Activated naive CD4-positive, alpha-beta T cell treated with anti-CD3 and anti-CD28 coated beads, Interleukin-2, amount 50 U/mL, for 24 hours (primary cell): Measurements from ENCODE around the gene CFAP65.

ENCODE experiments used
- H3K27ac Mint-ChIP-seq: one replicate; pipeline ENCODE4 v1.8.0; 2021; ENCODE audit warnings: mild to moderate bottlenecking, mixed read lengths
- H3K27me3 Mint-ChIP-seq: one replicate; pipeline ENCODE4 v1.8.0; 2021; ENCODE audit warnings: mixed read lengths
- H3K36me3 Mint-ChIP-seq: one replicate; pipeline ENCODE4 v1.8.0; 2021; ENCODE audit warnings: mixed read lengths
- H3K4me1 Mint-ChIP-seq: one replicate; pipeline ENCODE4 v1.8.0; 2021; ENCODE audit warnings: mixed read lengths
- H3K4me3 Mint-ChIP-seq: one replicate; pipeline ENCODE4 v1.8.0; 2021; ENCODE audit warnings: mild to moderate bottlenecking, mixed read lengths
- H3K9me3 Mint-ChIP-seq: one replicate; pipeline ENCODE4 v1.8.0; 2021; ENCODE audit warnings: mixed read lengths

The CFAP65 gene

GRCh38 chr2:219028141-219028540, 13.2 kb downstream of the CFAP65 start:
- no peaks in the 10 kb centered on the region for H3K9me3 Mint-ChIP-seq
- H3K27ac Mint-ChIP-seq: no peak overlapping the region

DNA sequence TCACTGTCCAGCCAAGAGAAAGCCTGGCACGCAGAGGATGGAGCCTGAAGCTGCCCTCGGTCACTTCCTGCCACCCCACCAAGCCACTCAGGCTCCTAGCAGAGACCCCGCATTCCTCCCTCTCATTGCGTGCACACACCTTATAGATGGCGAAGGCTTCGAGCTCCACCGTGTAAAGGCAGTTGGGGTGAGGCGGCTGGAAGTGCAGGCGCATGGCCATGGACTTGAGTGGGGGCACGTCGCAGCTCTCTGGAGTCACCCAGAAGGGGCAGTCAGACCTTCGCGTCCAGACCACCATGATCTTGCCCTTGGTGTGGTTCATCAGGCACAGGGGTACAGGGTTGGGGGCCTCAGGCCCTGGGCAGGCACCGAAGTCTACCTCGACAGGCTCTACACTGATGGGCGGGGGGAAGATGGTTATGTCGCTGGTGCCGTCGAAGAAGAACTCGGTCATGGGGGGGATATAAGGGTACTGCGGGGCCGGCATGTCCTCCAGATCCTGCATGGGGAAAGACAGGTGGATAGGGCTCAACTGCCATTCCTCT, 13.7 kb downstream of the CFAP65 start:
- no peaks in the 10 kb centered on the region for H3K9me3 Mint-ChIP-seq
- peaks cover 4% of the 10 kb centered on the region for H3K27me3 Mint-ChIP-seq
- H3K36me3 Mint-ChIP-seq: no peaks in the 10 kb centered on the region
- H3K4me1 Mint-ChIP-seq: no peaks in the 10 kb centered on the region
- no peak overlapping the region for H3K27ac Mint-ChIP-seq
- no peak overlapping the region for H3K4me3 Mint-ChIP-seq

More at GRCh38 chr2:219028141-219028540, 13.2 kb downstream of the CFAP65 start:
- Mint-ChIP-seq H3K27me3 (peaks cover 4% of the 10 kb centered on the region), H3K4me1 (no peaks in the 10 kb centered on the region), H3K4me3 (no peak overlapping the region), H3K36me3 (no peaks in the 10 kb centered on the region)

GRCh38 chr2:219026946-219027345, 14.4 kb downstream of the CFAP65 start:
- Mint-ChIP-seq H3K4me3 (no peak overlapping the region), H3K36me3 (no peaks in the 10 kb centered on the region), H3K27ac (no peak overlapping the region), H3K4me1 (no peaks in the 10 kb centered on the region), H3K9me3 (no peaks in the 10 kb centered on the region), H3K27me3 (peaks cover 4% of the 10 kb centered on the region)

DNA sequence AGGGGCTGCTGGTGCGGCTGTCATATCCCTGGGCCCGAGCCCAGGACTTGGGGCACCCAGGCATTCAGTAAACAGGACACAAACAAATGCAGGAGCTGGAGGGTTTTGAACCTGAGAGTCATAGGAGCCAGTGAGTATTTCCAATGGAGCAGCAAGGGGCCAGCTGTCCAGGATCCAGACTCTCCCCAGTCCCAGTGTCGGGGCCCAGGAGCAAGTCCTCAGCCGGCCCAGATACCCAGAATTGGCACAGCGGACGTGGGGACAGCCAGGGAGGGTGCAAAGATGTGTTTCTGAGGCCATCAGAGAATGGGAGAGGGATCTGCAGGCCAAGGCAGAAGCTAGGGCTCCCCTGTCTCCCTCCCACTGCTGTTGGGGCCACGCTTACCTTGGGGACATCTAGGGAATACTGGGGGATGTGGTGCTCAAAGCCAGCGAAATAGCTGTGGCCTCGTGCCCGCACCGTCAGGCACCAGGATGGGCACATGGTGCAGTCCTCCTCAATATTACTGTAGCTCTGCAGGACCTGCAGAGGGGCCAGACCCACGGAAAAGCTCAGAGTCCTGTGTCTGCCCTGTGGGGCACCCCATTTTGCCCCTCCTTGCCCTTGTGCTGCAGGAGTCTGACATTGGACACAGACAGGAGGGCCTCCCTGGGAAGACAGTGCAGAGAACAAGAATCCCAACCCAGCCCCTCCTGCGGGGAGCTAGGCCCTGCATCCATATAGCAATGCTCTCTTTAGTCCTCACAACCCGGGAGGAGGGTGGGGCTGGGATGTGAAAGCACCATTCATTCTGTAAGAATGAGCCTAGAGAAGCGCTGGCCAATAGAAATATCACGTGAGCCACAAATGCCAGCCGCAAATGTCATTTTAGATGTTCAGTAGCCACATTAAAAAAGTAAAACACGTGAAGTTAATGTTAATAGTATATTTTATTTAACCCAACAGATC, 15.4 kb downstream of the CFAP65 start:
- no peaks in the 10 kb centered on the region for H3K4me1 Mint-ChIP-seq
- H3K4me3 Mint-ChIP-seq: no peak overlapping the region
- no peak overlapping the region for H3K27ac Mint-ChIP-seq
- peaks cover 4% of the 10 kb centered on the region for H3K27me3 Mint-ChIP-seq
- no peaks in the 10 kb centered on the region for H3K9me3 Mint-ChIP-seq
- H3K36me3 Mint-ChIP-seq: no peaks in the 10 kb centered on the region

GRCh38 chr2:219024059-219024458, 17.3 kb downstream of the CFAP65 start:
- Mint-ChIP-seq H3K36me3 (no peaks in the 10 kb centered on the region), H3K9me3 (no peaks in the 10 kb centered on the region), H3K4me1 (no peaks in the 10 kb centered on the region), H3K4me3 (no peak overlapping the region), H3K27me3 (no peaks in the 10 kb centered on the region), H3K27ac (no peak overlapping the region)

DNA sequence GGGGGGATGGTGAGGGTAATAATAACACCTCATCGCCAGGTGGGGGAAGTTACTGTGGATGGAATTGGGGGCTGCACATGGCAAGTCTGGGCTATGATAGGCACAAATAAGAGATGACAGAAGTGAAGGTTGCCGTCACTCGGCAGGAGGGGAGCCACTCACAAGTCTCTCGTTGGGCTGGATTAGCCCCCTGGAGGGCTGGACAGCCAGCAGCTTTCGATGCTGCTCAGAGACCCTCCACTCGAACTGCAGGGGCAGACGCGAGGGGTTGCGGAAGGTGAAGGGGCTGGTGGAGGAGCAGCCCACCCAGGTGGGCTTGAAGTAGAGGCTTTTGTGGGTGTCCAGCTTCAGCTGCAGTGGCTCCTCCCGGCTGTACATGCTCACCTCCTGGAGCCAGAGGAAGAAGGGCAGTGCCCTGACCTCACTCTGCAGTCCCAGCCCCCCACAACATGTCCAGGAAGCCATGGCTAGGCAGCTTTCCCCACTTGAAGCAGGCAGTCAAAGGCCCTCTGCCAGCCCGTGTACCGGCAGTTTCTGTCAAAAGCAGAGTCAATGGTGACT, 18.2 kb downstream of the CFAP65 start:
- Mint-ChIP-seq H3K36me3 (no peaks in the 10 kb centered on the region), H3K4me1 (no peaks in the 10 kb centered on the region), H3K27me3 (no peaks in the 10 kb centered on the region), H3K4me3 (no peak overlapping the region), H3K9me3 (no peaks in the 10 kb centered on the region), H3K27ac (no peak overlapping the region)

DNA sequence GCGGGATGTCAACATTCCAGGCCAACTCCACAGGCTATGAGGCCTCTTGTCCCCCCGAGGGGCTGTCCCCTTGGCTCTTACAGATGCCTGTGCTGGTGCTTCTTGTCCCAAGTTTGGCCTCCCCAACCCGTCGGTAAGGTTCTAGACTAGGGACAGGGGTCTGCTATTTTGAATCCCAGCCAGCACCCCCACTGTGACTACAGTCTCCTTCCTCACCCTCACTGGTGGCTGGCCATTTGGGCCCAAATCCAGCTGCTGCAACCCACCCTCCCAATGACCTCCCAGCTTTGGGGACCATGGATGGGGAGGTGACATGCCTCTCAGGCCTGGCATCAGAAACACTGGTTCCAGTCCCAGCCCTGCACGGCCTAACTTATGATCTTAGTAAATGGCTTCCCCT, 18.7 kb downstream of the CFAP65 start:
- no peaks in the 10 kb centered on the region for H3K36me3 Mint-ChIP-seq
- H3K27ac Mint-ChIP-seq: no peak overlapping the region
- H3K4me1 Mint-ChIP-seq: no peaks in the 10 kb centered on the region
- H3K27me3 Mint-ChIP-seq: no peaks in the 10 kb centered on the region
- H3K4me3 Mint-ChIP-seq: no peak overlapping the region
- H3K9me3 Mint-ChIP-seq: no peaks in the 10 kb centered on the region

GRCh38 chr2:219022041-219022440, 19.3 kb downstream of the CFAP65 start:
- H3K36me3 Mint-ChIP-seq: no peaks in the 10 kb centered on the region
- H3K27ac Mint-ChIP-seq: no peak overlapping the region
- H3K4me1 Mint-ChIP-seq: no peaks in the 10 kb centered on the region
- H3K9me3 Mint-ChIP-seq: no peaks in the 10 kb centered on the region
- H3K4me3 Mint-ChIP-seq: no peak overlapping the region
- H3K27me3 Mint-ChIP-seq: no peaks in the 10 kb centered on the region

- Mint-ChIP-seq H3K4me3 (no peak overlapping the region), H3K27ac (no peak overlapping the region), H3K27me3 (no peaks in the 10 kb centered on the region), H3K9me3 (no peaks in the 10 kb centered on the region), H3K36me3 (no peaks in the 10 kb centered on the region), H3K4me1 (no peaks in the 10 kb centered on the region)
Measured at GRCh38 chr2:219021591-219021990, 19.7 kb downstream of the CFAP65 start.

DNA sequence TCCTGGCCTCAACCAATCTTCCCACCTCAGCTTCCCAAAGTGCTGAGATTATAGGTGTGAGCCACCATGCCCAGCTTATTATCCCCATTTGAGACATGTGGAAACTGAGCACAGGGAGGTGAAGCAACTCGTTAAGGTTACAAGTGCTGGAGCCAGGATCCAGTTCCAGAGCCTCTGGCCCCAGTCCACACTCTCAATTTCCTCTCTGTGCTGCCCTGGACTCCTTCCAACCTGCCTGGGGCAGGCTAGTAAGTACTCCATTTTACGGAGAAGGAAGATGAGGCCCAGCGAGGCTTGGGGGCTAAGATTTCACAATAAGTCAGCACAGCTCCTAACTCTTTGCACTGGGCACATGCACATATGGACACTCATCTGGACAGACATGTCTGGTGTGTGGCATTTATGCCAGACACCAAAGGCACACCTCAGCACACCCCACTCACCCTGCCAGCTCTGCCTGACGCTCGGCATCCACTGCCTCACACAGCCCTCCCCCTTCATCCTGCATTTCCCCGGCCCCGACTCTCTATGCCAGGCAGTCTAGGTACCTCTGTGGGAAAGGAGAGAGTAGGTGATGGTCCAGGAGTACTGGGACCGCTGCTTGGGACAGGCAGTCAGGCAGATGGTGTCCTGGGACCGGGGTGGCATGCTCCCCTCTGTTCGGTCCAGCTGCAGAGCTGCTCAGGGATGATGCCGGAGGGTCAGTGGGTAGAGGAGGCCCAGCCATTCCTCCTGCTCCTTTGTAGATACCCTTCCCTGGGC, 20.5 kb downstream of the CFAP65 start:
- H3K4me1 Mint-ChIP-seq: no peaks in the 10 kb centered on the region
- H3K9me3 Mint-ChIP-seq: no peaks in the 10 kb centered on the region
- H3K27me3 Mint-ChIP-seq: no peaks in the 10 kb centered on the region
- no peak overlapping the region for H3K4me3 Mint-ChIP-seq
- no peaks in the 10 kb centered on the region for H3K36me3 Mint-ChIP-seq
- H3K27ac Mint-ChIP-seq: no peak overlapping the region

DNA sequence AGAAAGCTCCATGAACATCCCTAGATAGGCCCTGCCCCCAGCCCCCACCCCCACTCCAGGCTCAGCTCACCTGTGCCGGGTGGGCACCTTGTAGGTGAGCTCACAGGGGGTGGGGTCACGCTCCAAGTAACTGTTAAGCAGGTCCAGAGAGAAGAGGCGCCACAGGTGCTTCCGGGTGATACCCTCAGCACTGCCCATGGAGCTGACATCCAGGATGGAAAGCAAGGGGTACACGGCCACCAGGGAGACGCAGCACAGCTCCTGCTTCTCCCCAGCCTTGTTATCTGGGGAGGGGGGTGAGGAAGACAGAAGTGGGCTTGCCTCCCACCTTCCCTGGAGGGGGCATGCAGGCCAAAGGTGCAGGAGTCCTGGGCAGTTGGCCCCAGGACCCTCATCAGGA, 21.9 kb downstream of the CFAP65 start:
- Mint-ChIP-seq H3K27ac (no peak overlapping the region), H3K36me3 (no peaks in the 10 kb centered on the region), H3K4me3 (no peak overlapping the region), H3K27me3 (peaks cover 3% of the 10 kb centered on the region), H3K4me1 (no peaks in the 10 kb centered on the region), H3K9me3 (no peaks in the 10 kb centered on the region)

DNA sequence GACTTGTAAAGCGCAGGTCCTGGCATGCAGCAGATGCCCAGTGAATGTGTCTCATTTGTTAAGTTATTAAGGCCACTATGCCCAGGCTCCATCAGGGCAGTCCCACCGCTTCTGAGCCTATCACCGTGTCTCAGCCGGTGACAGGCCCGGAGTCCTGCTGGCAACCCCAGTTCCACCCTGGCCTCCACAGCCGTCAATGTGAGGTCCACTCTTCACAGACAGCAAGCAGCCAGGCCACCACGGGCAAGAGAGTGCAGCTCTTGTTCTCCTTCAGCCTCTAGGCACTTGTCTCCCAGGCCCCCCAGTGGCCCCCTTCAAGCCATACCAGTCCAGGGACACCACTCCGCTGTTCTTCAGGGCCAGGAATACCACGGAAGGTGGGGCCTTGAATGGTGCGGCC, 22.6 kb downstream of the CFAP65 start:
- Mint-ChIP-seq H3K27ac (no peak overlapping the region), H3K9me3 (no peaks in the 10 kb centered on the region), H3K4me3 (no peak overlapping the region), H3K4me1 (no peaks in the 10 kb centered on the region), H3K36me3 (no peaks in the 10 kb centered on the region), H3K27me3 (peaks cover 5% of the 10 kb centered on the region)

DNA sequence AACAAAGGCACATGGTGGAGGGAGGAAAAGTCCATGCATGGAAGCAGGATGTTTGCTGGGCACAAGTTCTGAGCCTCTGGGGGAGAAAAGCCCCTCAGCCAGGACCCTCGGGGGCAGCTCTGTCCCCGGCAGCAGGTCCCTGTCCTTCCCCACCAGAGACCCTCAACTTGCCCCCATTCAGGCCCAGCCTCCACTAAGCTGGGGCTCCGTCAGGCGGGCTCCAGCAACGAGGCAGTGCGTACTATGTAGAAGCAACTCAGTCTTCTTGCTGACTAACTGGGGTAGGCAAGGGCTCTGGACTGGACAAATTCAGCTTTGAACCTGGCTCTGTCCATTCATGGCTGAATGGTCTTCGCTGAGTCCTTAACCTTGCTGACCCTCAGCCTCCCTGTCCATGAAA, 23.0 kb downstream of the CFAP65 start:
- H3K4me1 Mint-ChIP-seq: no peaks in the 10 kb centered on the region
- H3K4me3 Mint-ChIP-seq: no peak overlapping the region
- no peaks in the 10 kb centered on the region for H3K36me3 Mint-ChIP-seq
- H3K27me3 Mint-ChIP-seq: peaks cover 5% of the 10 kb centered on the region
- no peaks in the 10 kb centered on the region for H3K9me3 Mint-ChIP-seq
- no peak overlapping the region for H3K27ac Mint-ChIP-seq

GRCh38 chr2:219017201-219017931, 23.9 kb downstream of the CFAP65 start:
- H3K4me1 Mint-ChIP-seq: no peaks in the 10 kb centered on the region
- H3K36me3 Mint-ChIP-seq: no peaks in the 10 kb centered on the region
- no peak overlapping the region for H3K4me3 Mint-ChIP-seq
- no peak overlapping the region for H3K27ac Mint-ChIP-seq
- H3K27me3 Mint-ChIP-seq: peaks cover 5% of the 10 kb centered on the region
- no peaks in the 10 kb centered on the region for H3K9me3 Mint-ChIP-seq

DNA sequence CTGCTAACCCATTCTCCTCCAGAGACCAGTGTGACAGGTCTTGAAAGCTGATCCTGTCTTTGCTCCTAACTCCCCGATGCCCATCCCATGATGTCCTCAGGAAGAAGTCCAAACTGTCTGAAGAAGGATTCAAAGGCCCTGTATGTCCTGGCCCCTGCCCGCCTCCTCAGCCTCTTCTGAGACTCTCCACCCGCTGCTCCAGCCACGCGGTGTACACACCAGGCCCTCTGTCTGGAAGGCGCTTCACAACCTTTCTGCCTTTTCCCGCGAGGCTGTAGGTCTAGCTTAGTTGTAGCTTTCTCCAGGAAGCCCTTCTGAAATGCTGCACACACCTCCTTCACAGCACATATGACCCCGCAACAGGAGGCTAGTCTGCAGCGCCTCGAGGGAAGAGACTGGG, 24.6 kb downstream of the CFAP65 start:
- H3K4me1 Mint-ChIP-seq: no peaks in the 10 kb centered on the region
- peaks cover 5% of the 10 kb centered on the region for H3K27me3 Mint-ChIP-seq
- no peak overlapping the region for H3K4me3 Mint-ChIP-seq
- no peaks in the 10 kb centered on the region for H3K9me3 Mint-ChIP-seq
- no peaks in the 10 kb centered on the region for H3K36me3 Mint-ChIP-seq
- H3K27ac Mint-ChIP-seq: no peak overlapping the region
